BLaER1 (cell line): ENCODE measurements around the gene GPR17.

ENCODE experiments used
- H3K27ac ChIP-seq: shearing (Covaris generic); formaldehyde crosslinking; 2 replicates; pipeline ENCODE4 v1.8.1; 2022
- H3K27me3 ChIP-seq: shearing (Covaris generic); formaldehyde crosslinking; 2 replicates; pipeline ENCODE4 v1.8.1; 2022
- H3K36me3 ChIP-seq: shearing (Covaris generic); formaldehyde crosslinking; 2 replicates; pipeline ENCODE4 v1.8.1; 2022
- H3K4me1 ChIP-seq: shearing (Covaris generic); formaldehyde crosslinking; 2 replicates; pipeline ENCODE4 v1.8.1; 2022
- H3K4me2 ChIP-seq: shearing (Covaris generic); formaldehyde crosslinking; 2 replicates; pipeline ENCODE4 v1.8.1; 2022
- H3K4me3 ChIP-seq: shearing (Covaris generic); formaldehyde crosslinking; 2 replicates; pipeline ENCODE4 v1.8.1; 2022
- H3K9ac ChIP-seq: shearing (Covaris generic); formaldehyde crosslinking; 2 replicates; pipeline ENCODE4 v1.8.1; 2022
- H3K9me3 ChIP-seq: shearing (Covaris generic); formaldehyde crosslinking; 2 replicates; pipeline ENCODE4 v1.8.1; 2022
- H4K20me1 ChIP-seq: shearing (Covaris generic); formaldehyde crosslinking; 2 replicates; pipeline ENCODE4 v1.8.1; 2022
- Cebpa-rat ChIP-seq: shearing (Covaris generic); IDR thresholded peaks from 2 replicates; pipeline ENCODE4 v1.8.1; 2022

Gene GPR17

DNA sequence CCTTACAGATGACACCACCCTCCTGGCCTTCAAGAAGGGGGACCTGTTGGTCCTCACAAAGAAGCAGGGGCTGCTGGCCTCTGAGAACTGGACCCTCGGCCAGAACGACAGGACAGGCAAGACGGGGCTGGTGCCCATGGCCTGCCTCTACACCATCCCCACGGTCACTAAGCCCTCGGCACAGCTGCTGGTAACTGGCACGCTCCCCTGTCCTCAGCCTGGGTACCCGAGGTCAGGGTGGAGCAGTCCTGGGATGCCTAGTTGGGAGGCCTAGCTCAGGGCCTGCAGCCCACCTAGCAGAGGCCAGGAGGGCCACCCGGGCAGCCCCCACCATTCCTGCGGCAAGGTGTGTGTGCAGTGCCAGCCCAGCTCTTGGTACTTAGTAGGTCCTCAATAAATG is 16.3 kb upstream of the GPR17 start:
- TF ChIP-seq Cebpa-rat: no peak
- H3K27ac ChIP-seq: no peak overlapping the region
- no peak overlapping the region; the same call in 1 of the 2 replicates for H3K9ac ChIP-seq
- peaks cover 99% of the 10 kb centered on the region for H3K4me1 ChIP-seq
- peak overlapping the region; percentile 99 for H3K4me2 ChIP-seq
- H4K20me1 ChIP-seq: no peaks in the 10 kb centered on the region
- no peak overlapping the region for H3K4me3 ChIP-seq
- H3K36me3 ChIP-seq: no peaks in the 10 kb centered on the region
- H3K27me3 ChIP-seq: no peaks in the 10 kb centered on the region
- no peaks in the 10 kb centered on the region for H3K9me3 ChIP-seq

- peak overlapping the region; percentile 32; the same call in 1 of the 2 replicates for H3K9ac ChIP-seq
- H3K4me1 ChIP-seq: peaks cover 99% of the 10 kb centered on the region
- no peaks in the 10 kb centered on the region for H3K36me3 ChIP-seq
- no peak overlapping the region for H3K4me3 ChIP-seq
- no peaks in the 10 kb centered on the region for H4K20me1 ChIP-seq
- H3K27me3 ChIP-seq: no peaks in the 10 kb centered on the region
- H3K9me3 ChIP-seq: no peaks in the 10 kb centered on the region
- peak overlapping the region; percentile 97 for H3K27ac ChIP-seq
- no peak for TF ChIP-seq Cebpa-rat
- H3K4me2 ChIP-seq: peak overlapping the region; percentile 99
These were observed 15.7 kb upstream of the GPR17 start for GRCh38 chr2:127630096-127630863.

- Histone ChIP-seq H3K27ac (peak overlapping the region; percentile 97), H3K4me1 (peaks cover 99% of the 10 kb centered on the region)
These were observed 15.0 kb upstream of the GPR17 start for GRCh38 chr2:127630864-127631540.

GRCh38 chr2:127631541-127631996 is 14.4 kb upstream of the GPR17 start:
- no peak for TF ChIP-seq Cebpa-rat
- Histone ChIP-seq H3K27ac (peak overlapping the region; percentile 97), H3K36me3 (no peaks in the 10 kb centered on the region)

More at GRCh38 chr2:127630864-127631540, 15.0 kb upstream of the GPR17 start:
- no peaks in the 10 kb centered on the region for H3K27me3 ChIP-seq
- H4K20me1 ChIP-seq: no peaks in the 10 kb centered on the region
- H3K4me3 ChIP-seq: no peak overlapping the region
- no peaks in the 10 kb centered on the region for H3K36me3 ChIP-seq
- peak overlapping the region; percentile 99 for H3K4me2 ChIP-seq
- peak overlapping the region; percentile 32; the same call in 1 of the 2 replicates for H3K9ac ChIP-seq
- no peaks in the 10 kb centered on the region for H3K9me3 ChIP-seq
- TF ChIP-seq Cebpa-rat: no peak

DNA sequence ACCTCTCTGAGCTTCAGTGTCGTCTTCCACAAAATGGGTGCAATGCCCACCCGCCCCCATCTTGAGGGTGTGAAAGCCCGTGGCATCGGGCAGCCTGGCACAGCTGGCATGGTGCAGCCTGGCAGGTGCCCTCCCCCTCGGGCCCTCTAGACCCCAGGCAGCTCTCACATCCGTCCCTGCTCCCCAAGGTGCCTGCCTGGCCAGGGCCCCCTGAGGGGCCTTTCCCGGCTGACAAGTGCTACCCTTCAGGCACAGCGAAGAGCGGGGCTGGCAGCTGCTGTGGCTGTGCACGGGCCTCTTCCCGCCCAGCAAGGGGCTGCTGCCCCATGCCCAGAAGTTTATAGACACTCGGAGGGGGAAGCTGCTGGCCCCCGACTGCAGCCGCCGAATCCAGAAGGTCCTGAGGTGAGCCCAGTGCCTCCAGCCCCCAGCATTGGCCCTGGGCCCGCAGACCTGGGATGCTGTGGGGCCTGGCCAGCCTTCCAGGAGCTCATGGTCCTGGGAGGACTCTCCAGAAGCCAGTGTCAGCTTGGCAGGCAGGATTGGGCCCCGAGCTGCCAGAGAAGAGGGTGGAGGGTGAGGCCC is 13.9 kb upstream of the GPR17 start:
- peaks cover 99% of the 10 kb centered on the region for H3K4me1 ChIP-seq
- H3K27ac ChIP-seq: peak overlapping the region; percentile 97
- H4K20me1 ChIP-seq: no peaks in the 10 kb centered on the region
- H3K9ac ChIP-seq: peak overlapping the region; percentile 73
- H3K9me3 ChIP-seq: no peaks in the 10 kb centered on the region
- H3K4me2 ChIP-seq: peak overlapping the region; percentile 99
- peak overlapping the region; percentile 13; the same call in 1 of the 2 replicates for H3K4me3 ChIP-seq
- no peaks in the 10 kb centered on the region for H3K36me3 ChIP-seq
- TF ChIP-seq Cebpa-rat: no peak
- no peaks in the 10 kb centered on the region for H3K27me3 ChIP-seq

More at GRCh38 chr2:127631541-127631996, 14.4 kb upstream of the GPR17 start:
- no peaks in the 10 kb centered on the region for H3K9me3 ChIP-seq
- peak overlapping the region; percentile 73; the same call in 1 of the 2 replicates for H3K9ac ChIP-seq
- no peaks in the 10 kb centered on the region for H3K27me3 ChIP-seq
- no peaks in the 10 kb centered on the region for H4K20me1 ChIP-seq
- H3K4me1 ChIP-seq: peaks cover 99% of the 10 kb centered on the region
- no peak overlapping the region; the same call in 1 of the 2 replicates for H3K4me3 ChIP-seq
- H3K4me2 ChIP-seq: peak overlapping the region; percentile 99

DNA sequence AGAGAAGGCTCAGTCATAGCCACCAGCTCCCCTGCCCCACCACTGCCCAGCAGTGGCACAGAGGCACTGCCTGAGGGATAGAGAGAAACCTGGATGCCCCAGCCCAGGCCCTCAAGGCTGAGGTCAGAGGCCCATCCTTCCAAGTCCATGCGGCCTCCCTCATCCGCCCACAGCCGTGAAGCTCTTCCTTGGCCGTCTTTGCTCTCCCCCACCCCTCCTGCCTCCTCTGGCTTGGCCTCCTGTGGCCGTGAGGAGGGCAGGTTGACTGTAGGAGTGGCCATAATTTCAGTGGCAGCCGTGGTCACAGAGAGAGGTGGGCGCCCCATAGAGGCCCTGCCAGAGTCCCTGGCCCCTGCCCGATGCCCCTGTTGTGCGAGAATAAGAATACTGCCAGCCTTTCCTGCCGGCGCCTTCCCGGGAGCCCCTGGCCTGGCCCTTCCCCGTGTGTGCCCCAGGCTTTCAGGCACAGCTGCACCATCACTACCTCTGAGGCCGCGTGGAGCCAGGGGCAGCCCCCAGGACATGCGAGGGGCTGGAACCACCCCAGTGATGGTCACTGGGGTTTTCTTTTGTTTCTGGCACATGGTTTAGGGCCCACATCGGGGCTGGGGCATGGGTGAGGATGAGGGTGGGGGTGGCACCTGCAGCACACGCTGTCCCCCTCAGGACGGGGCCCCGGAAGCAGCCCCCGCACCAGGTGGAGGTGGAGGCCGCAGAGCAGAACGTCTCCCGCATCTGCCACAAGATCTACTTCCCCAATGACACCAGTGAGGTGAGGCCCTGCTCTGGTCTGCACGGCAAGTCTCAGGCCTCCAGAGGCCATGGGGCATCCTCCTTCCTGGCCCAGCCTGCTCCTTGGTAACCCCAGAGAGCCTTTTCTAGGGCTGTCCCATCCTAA is 13.1 kb upstream of the GPR17 start:
- peak overlapping the region; percentile 13; the same call in 1 of the 2 replicates for H3K4me3 ChIP-seq
- peaks cover 99% of the 10 kb centered on the region for H3K4me1 ChIP-seq
- H4K20me1 ChIP-seq: no peaks in the 10 kb centered on the region
- peak overlapping the region; percentile 99 for H3K4me2 ChIP-seq
- peak overlapping the region; percentile 73 for H3K9ac ChIP-seq
- H3K27me3 ChIP-seq: no peaks in the 10 kb centered on the region
- peak overlapping the region; percentile 97 for H3K27ac ChIP-seq
- H3K9me3 ChIP-seq: no peaks in the 10 kb centered on the region
- H3K36me3 ChIP-seq: no peaks in the 10 kb centered on the region
- TF ChIP-seq Cebpa-rat: no peak

GRCh38 chr2:127633556-127634065 is 12.3 kb upstream of the GPR17 start:
- Histone ChIP-seq H3K4me1 (peaks cover 100% of the 10 kb centered on the region), H3K27ac (peak overlapping the region; percentile 97), H4K20me1 (no peaks in the 10 kb centered on the region), H3K9ac (peak overlapping the region; percentile 73), H3K36me3 (no peaks in the 10 kb centered on the region), H3K9me3 (no peaks in the 10 kb centered on the region), H3K4me3 (no peak overlapping the region), H3K4me2 (peak overlapping the region; percentile 99), H3K27me3 (no peaks in the 10 kb centered on the region)
- TF ChIP-seq Cebpa-rat: no peak

DNA sequence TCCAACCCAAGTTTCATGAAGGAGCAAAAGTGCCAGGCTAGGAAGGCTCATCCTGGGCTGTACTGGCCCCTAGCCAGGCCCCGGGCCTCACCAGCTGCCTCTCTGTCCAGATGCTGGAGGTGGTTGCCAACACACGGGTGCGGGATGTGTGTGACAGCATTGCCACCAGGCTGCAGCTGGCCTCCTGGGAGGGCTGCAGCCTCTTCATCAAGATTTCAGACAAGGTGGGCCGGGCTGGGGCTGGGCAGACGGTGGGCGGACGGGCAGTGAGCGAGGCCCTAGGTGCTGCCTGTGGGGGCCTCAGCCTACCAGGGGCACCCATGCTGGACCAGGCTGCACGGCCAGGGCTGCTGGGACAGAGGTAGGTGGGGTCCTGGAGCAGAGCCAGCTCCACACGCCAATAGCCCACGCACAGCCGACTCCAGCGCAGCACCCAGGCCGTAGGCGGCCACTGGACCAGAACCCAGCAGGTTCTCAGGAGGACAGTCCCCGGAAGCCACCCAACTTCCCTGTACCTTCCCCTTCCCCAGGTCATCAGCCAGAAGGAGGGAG is 11.8 kb upstream of the GPR17 start:
- H3K36me3 ChIP-seq: no peaks in the 10 kb centered on the region
- H3K4me1 ChIP-seq: peaks cover 100% of the 10 kb centered on the region
- H3K4me3 ChIP-seq: peak overlapping the region; percentile 9; the same call in 1 of the 2 replicates
- TF ChIP-seq Cebpa-rat: no peak
- H3K9me3 ChIP-seq: no peaks in the 10 kb centered on the region
- H3K27ac ChIP-seq: peak overlapping the region; percentile 97
- H4K20me1 ChIP-seq: no peaks in the 10 kb centered on the region
- H3K9ac ChIP-seq: peak overlapping the region; percentile 73
- H3K4me2 ChIP-seq: peak overlapping the region; percentile 99
- no peaks in the 10 kb centered on the region for H3K27me3 ChIP-seq
